Pancreas (tissue), 10 donors: ENCODE data around the gene UBE2N. TPM values are rescaled to one million over a fixed set of nuclear protein-coding genes. Genes with fewer than 3 reads are reported as not detected.

Experiments used
- ATAC-seq, 4 donors: fragments of 200-7000 bp; cut with Tn5 transposase; one replicate each; pipeline versions ENCODE4 v1.8.0 to v1.9.1; 2020; ENCODE audit warnings: mild to moderate bottlenecking in 4 of 4, moderate library complexity in 4 of 4
- DNase-seq, 6 donors: peaks; one replicate each; pipeline ENCODE4 v3.0.0-alpha.2; 2020
- FAIRE-seq: peaks from 2 replicates; lab custom pipeline; 2012; peaks lifted over from hg19 to GRCh38; lab: Jason Lieb, UNC
- H3K27ac ChIP-seq, 4 donors: fragments of 200-600 bp; sonication (generic); 1 replicate in 3 of 4; 2 replicates in 1 of 4; pipeline versions ENCODE4 v1.5.0 to v1.8.0; 2020
- H3K27me3 ChIP-seq, 4 donors: fragments of 200-600 bp; one replicate each; pipeline ENCODE4 v1.8.0; 2021
- H3K36me3 ChIP-seq, 3 donors: fragments of 200-600 bp; sonication (generic) in 1 of 3; one replicate each; pipeline versions ENCODE4 v1.5.0 to v1.8.0; 2020 to 2021
- H3K4me1 ChIP-seq, 3 donors: fragments of 200-600 bp; one replicate each; pipeline ENCODE4 v1.8.0; 2021
- H3K4me3 ChIP-seq, 4 donors: fragments of 200-600 bp; sonication (generic) in 2 of 4; one replicate each; pipeline versions ENCODE4 v1.5.0 to v1.8.0; 2020 to 2021
- H3K9me3 ChIP-seq, 4 donors: fragments of 200-600 bp; one replicate each; pipeline ENCODE4 v1.8.0; 2021
- CTCF ChIP-seq, 4 donors: fragments of 200-600 bp; sonication (generic) in 3 of 4; IDR thresholded peaks; one replicate each; pipeline versions ENCODE4 v1.5.0 to v1.8.0; 2021; ENCODE audit warnings: antibody characterized with exemption in 4 of 4
- WGBS, 2 donors: extraction: QIAGEN DNeasy Blood & Tissue Kit; methylation state at CpG; one replicate each; pipeline ENCODE4 v1.1.7; 2013; 5-methylcytosine and 5-hydroxymethylcytosine counted together
- intact Hi-C, 3 donors: fragments of 100-400 bp; cut with DNase I; formaldehyde crosslinking; loops; one replicate each; pipeline versions ENCODE4 v1.11.1 to v1.14.2; 2022
- polyA plus RNA-seq, 2 donors: library from polyadenylated mRNA; stranded (reverse); fragments of 200-250 nt; gene quantifications; one replicate each; pipeline ENCODE4 v1.2.3, GENCODE V29; 2013
- total RNA-seq, 6 donors: library from RNA; stranded (reverse); fragmentation: NEBNext Ultra II Directional in 4 of 6; extraction: Animal tissue kit (Norgen Biotek cat#: 25700) in 4 of 6; gene quantifications; one replicate each; pipeline versions ENCODE4 v1.2.1 to v1.2.4, GENCODE V29; 2021 to 2023
- donor health status: healthy with polysubstance abuse.
- donor health status: DM: no; HTN: no; CAD: no; lungs with moderate emphysema.
- donor health status: DM: no; HTN: no; CAD: no.
- donor health status: control.
- donor health status: control.
- donor health status: Bipolar disorder and iron deficiency.
- donor health status: DM: yes; HTN: yes; CAD: no.
- donor health status: DM: no; HTN: no; CAD: no.
- donor health status: DM: no; HTN: no; CAD: no.
- donor health status: DM: yes; HTN: yes; CAD: no.

UBE2N gene
- total and polyA plus RNA-seq, 8 donors: 14.7 to 33.2 (median 21.5) TPM

GRCh38 chr12:93365616-93366405, 75.9 kb downstream of the UBE2N start:
- Histone ChIP-seq H3K9me3 (no peaks in the 10 kb centered on the region), H3K4me1 (no peaks in the 10 kb centered on the region), H3K4me3 (no peak overlapping the region), H3K27me3 (no peaks in the 10 kb centered on the region), H3K36me3 (no peaks in the 10 kb centered on the region), H3K27ac (no peak overlapping the region)
- ATAC-seq: no peak
- FAIRE-seq: no peak
- DNase-seq: no peak
- 75 to 83% methylated on average over 7 of the region's 7 CpGs for WGBS, 2 donors
- TF ChIP-seq CTCF (IDR thresholded peaks at IDR 0.05): no peak
- intact Hi-C loops: no loop called here

- intact Hi-C loops: no loop called here
- ATAC-seq (no peak), FAIRE-seq (no peak), DNase-seq (no peak)
- TF ChIP-seq CTCF (IDR thresholded peaks at IDR 0.05): no peak
- Histone ChIP-seq H3K27me3 (no peaks in the 10 kb centered on the region), H3K4me3 (no peak overlapping the region), H3K4me1 (no peaks in the 10 kb centered on the region), H3K36me3 (no peaks in the 10 kb centered on the region), H3K27ac (no peak overlapping the region), H3K9me3 (no peaks in the 10 kb centered on the region)
- 65 to 79% methylated on average over 3 of the region's 3 CpGs for WGBS, 2 donors
Observed at GRCh38 chr12:93363841-93364297, 77.9 kb downstream of the UBE2N start.

GRCh38 chr12:93361151-93361919, 80.4 kb downstream of the UBE2N start:
- intact Hi-C loops: no loop called here
- 77 to 83% methylated on average over 5 of the region's 5 CpGs for WGBS, 2 donors
- ATAC-seq (peak in 3 of 4 donors; percentile 57 to 78 (median 72)), FAIRE-seq (no peak), DNase-seq (peak in 1 of 6 donors; percentile 24)
- Histone ChIP-seq H3K9me3 (no peaks in the 10 kb centered on the region), H3K36me3 (no peaks in the 10 kb centered on the region), H3K27me3 (no peaks in the 10 kb centered on the region), H3K4me3 (no peak overlapping the region), H3K27ac (no peak overlapping the region), H3K4me1 (no peaks in the 10 kb centered on the region)
- no peak for TF ChIP-seq CTCF (IDR thresholded peaks at IDR 0.05)

- H3K4me1 ChIP-seq: no peaks in the 10 kb centered on the region
- no peaks in the 10 kb centered on the region for H3K36me3 ChIP-seq
- no peak overlapping the region for H3K4me3 ChIP-seq
- no peaks in the 10 kb centered on the region for H3K9me3 ChIP-seq
- no peak for TF ChIP-seq CTCF (IDR thresholded peaks at IDR 0.05)
- WGBS, 2 donors: 74 to 76% methylated on average over 2 of the region's 2 CpGs
- intact Hi-C loops: no loop called here
- ATAC-seq (no peak), DNase-seq (no peak), FAIRE-seq (no peak)
- H3K27me3 ChIP-seq: no peaks in the 10 kb centered on the region
- no peak overlapping the region for H3K27ac ChIP-seq
Observed at GRCh38 chr12:93360688-93361087, 81.1 kb downstream of the UBE2N start.
